HK-2 (cell line): Measurements from ENCODE around the gene NFATC2IP.
"Not testable (repeated sequence)": the region's sequence is repeated elsewhere in the genome, so short reads cannot be mapped to it uniquely, and the experiment has no call there.

Source experiments
- DNase-seq: peaks from one replicate; pipeline ENCODE4 v3.0.0-alpha.2; 2018; ENCODE audit not compliant: unreplicated experiment

The NFATC2IP gene

GRCh38 chr16:28998837-28999236 lies 48.1 kb downstream of the NFATC2IP start:
- no peak for DNase-seq

DNA sequence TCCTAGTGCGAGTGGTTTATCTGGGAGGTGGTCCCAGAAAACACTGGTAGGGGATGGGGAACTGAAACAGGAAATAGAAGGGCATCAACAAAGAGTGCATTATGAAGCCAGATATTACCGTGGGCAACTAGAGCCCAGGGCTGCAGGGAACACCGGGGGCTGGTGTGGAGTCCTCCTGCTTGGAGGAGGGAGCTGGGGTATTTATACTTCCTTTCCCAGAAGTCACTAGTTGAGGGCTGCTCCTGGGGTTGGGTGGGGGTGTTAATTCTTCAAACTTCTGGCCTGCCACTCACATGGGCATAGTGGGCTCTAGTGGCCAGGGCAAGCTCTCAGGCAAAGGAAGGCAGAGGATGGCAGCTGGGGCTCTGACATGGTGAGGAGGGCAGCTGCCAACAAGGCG lies 48.8 kb downstream of the NFATC2IP start:
- no peak for DNase-seq

- DNase-seq = no peak
Measured at GRCh38 chr16:29000019-29000418, 49.3 kb downstream of the NFATC2IP start.

DNA sequence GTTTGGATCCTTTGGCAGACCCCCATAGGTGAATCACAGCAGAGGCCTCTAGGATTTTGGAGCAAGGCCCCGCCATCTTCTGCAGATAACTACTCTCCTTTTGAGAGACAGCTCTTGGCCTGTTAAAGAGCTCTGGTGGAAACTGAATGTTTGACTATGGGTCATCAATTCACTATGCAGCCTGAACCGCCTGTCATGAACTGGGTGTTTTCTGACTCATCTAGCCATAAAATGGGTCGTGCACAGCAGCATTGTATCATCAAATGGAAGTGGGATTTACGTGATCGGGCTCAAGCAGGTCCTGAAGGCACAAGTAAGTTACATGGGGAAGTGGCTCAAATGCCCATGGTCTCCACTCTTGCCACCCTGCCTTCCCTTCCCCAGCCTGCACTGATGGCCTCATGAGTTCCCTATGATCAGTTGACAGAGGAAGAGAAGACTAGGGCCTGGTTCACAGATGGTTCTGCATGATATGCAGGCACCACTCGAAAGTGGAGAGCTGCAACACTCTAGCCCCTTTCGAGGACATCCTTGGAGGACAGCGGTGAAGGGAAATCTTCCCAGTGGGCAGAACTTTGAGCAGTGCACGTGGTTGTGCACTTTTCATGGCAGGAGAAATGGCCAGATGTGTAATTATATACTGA lies 53.9 kb downstream of the NFATC2IP start:
- not testable (repeated sequence) for DNase-seq

DNA sequence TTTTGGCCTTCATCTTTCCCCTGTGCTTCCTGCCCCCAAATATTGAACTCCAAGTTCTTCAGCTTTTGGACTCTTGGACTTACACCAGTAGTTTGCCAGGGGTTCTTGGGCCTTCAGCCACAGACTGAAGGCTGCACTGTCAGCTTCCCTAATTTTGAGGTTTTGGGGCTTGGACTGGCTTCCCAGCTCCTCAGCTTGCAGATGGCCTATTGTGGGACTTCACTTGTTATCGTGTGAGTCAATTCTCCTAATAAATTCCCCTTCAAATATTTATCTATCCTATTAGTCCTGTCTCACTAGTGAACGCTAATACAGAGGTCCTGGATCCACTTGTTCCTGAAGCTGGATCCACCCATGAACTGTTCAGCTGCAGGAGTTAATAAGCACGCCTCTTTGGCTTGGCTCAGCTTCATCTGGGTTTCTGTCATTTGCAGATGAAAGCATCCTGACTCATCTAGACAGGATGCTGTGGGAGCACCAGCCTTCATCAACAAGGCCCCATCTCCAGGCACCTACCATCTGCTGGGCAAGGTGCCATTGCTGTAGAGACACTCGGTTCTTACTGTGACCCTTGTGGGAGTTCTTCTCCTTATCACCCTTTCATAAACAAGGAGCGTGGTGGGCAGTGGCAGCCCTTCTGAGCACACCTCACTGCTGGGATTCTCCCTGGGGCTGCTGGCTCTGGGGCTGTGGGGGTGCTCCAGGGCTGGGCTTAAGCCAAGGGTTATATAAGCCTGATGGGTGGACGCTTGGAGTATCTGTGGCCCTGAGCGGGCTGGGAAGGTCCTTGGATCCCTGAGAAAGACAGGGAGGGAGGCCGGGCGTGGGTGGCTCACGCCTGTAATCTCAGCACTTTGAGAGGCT lies 57.2 kb downstream of the NFATC2IP start:
- no peak for DNase-seq

DNA sequence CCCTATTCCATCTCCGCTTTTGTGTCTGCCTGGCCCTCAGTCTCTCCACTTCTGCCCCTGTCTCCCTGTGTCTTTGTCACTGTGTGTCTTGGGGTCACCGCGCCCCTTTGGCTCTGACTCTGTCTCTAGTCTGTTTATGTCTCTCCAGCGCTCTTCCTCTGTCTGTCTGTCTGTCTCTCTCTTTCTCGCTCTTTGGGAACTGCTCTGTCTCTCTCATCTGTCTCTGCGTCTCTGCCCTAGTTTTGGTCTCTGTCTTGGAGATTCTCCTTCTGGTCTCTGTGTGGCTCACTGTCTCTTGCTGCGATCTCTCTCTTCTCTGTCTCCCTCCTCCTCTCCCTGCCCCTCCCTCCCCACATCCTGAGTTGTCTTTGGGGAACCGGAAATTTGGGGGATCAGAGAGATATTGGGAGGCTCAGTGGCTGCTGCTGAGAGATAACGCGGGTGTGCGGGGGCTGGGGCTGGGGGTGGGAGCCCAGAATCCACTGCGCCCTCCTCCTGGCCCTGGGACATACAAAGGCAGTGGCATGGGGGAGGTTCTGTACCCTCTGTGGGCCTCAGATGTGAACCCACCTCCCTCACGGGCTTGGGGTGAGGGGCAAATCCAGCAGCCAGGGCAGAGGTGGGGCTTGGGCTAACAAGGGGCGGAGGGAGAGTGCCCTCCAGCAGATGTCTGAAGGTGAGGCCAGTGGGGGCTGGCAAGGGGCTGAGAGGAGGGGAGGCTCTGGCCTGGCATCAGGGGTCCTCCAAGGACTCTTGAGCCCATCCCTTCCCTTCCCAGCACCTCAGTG lies 58.5 kb downstream of the NFATC2IP start:
- DNase-seq = no peak

DNA sequence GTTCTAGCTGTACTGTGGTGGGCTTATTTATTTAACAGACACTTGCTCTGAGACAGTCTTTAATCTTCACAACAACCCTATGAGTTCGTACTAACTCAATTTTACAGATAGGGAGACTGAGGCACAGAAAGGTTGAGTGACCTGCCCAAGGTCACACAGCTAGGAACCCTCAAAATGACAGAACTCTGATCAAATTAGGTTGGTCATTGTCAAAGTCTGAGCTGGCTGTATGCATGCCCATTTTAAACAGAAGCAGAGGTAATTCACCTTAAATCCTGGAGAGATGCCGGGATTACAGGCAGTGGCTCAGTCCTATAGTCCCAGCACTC lies 59.1 kb downstream of the NFATC2IP start:
- DNase-seq = no peak

DNA sequence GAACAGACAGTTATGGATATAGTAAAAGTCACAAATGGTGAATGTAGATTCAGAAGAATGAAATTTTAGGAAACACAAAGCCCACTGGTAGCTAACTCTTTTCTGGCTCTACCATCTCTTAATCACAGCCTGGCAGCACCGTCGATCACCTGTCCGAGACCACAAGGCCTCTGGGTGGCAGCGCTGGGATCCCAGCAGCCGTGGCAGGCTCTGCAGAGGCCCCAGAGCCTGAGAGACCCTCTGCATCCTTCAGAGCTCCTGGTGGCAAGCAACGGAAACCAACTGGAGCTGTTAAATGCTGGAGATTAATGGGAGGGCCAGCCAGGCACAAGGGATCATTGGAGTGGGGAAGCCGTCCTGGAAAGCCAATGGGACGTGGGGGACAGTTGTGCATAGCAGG lies 60.4 kb downstream of the NFATC2IP start:
- DNase-seq = no peak

DNA sequence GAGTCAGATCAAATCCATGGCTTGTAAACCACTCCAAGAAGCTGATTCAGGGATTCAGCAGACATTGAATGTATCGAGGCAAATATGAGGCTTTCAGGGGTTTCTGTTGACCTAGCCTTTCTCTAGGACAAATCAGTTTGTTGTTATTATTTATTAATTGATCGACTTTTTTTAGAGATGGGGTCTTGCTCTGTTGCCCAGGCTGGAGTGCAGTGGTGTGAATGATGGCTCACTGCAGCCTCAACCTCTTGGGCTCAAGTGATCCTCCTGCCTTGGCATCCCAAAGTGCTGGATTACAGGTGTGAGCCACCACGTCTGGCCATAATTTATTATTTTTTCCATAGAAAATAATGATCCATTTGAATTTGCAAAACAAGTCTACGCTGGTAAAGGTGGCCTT lies 61.1 kb downstream of the NFATC2IP start:
- DNase-seq = no peak

DNA sequence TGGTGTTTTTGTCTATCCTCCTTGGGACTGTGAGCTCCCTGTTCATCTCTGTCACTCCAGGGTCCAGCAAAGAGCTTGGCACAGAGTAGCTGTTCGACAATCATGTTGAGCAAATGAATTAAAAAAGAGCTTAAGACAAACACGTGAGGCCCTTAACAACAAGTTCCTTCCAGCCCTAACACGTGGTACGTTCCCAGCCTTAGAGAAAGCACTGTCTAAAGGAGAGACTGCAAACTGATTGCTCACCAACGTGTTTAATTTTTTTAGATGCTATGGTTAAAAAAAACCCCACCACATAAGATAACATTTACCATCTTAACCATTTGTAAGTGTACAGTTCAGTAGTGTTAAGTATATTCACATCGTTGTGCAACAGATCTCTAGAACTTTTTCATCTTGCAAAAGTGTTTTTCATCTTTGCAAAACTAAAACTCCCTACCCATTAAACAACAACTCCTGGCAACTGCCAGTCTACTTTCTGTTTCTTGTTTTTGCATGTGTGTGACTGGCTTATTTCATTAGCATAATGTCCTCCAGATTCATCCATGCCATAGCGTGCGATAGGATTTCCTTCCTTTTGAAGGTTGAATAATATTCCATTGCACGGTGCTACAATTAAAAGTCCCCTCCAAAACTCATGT lies 62.3 kb downstream of the NFATC2IP start:
- no peak for DNase-seq

GRCh38 chr16:29014561-29015069 lies 63.9 kb downstream of the NFATC2IP start:
- DNase-seq = no peak
